DND-41 (cell line): ENCODE data around the gene UBFD1.

Experiments used
- ATAC-seq: fragments of 200-7000 bp; cut with Tn5 transposase; 3 replicates; pipeline ENCODE4 v1.9.1; 2021; ENCODE audit warnings: low read depth; ENCODE audit not compliant: insufficient read depth
- DNase-seq: peaks from one replicate; pipeline ENCODE4 v3.0.0-alpha.2; 2020
- H2AFZ ChIP-seq: 2 replicates; pipeline ENCODE4 v1.6.0; 2012; ENCODE audit warnings: low read depth, low read length
- H3K27ac ChIP-seq: 2 replicates; pipeline ENCODE4 v1.5.1; 2012; ENCODE audit warnings: low read length, inconsistent platforms
- H3K27me3 ChIP-seq: fragments of 200-600 bp; sonication (generic); 2 replicates; pipeline ENCODE4 v1.6.0; 2012; ENCODE audit warnings: low read length, mild to moderate bottlenecking, inconsistent platforms; ENCODE audit not compliant: insufficient read depth, poor library complexity
- H3K36me3 ChIP-seq: 2 replicates; pipeline ENCODE4 v1.5.1; 2012; ENCODE audit warnings: low read length, inconsistent platforms; ENCODE audit not compliant: insufficient read depth
- H3K4me1 ChIP-seq: 2 replicates; pipeline ENCODE4 v1.5.1; 2012; ENCODE audit warnings: mild to moderate bottlenecking, low read length; ENCODE audit not compliant: insufficient read depth
- H3K4me2 ChIP-seq: 2 replicates; pipeline ENCODE4 v1.6.0; 2012; ENCODE audit warnings: mild to moderate bottlenecking, moderate library complexity, low read length, inconsistent platforms; ENCODE audit not compliant: insufficient read depth
- H3K4me3 ChIP-seq, 2 experiments: fragments of 200-600 bp in 1 of 2; shearing (Covaris generic) in 1 of 2; 2 replicates each; pipeline ENCODE4 v1.5.1; 2012 to 2016; ENCODE audit warnings: inconsistent platforms in 2 of 2, low read length in 2 of 2, mild to moderate bottlenecking in 2 of 2, low read depth in 1 of 2, moderate library complexity in 1 of 2
- H3K79me2 ChIP-seq: 2 replicates; pipeline ENCODE4 v1.6.0; 2012; ENCODE audit warnings: low read length, inconsistent platforms; ENCODE audit not compliant: insufficient read depth
- H3K9ac ChIP-seq: 2 replicates; pipeline ENCODE4 v1.6.0; 2012; ENCODE audit warnings: low read depth, mild to moderate bottlenecking, inconsistent platforms, low read length, moderate library complexity
- H3K9me3 ChIP-seq: 2 replicates; pipeline ENCODE4 v1.5.1; 2012; ENCODE audit warnings: low read length, moderate library complexity, mild to moderate bottlenecking, inconsistent platforms; ENCODE audit not compliant: insufficient read depth, severe bottlenecking
- H4K20me1 ChIP-seq: 2 replicates; pipeline ENCODE4 v1.6.0; 2012; ENCODE audit warnings: low read length; ENCODE audit not compliant: insufficient read depth
- EZH2 ChIP-seq: IDR thresholded peaks from 3 replicates; pipeline ENCODE4 v1.6.1; 2012; ENCODE audit warnings: borderline replicate concordance, low read depth, mild to moderate bottlenecking, moderate library complexity, low read length, inconsistent platforms; ENCODE audit not compliant: severe bottlenecking
- TF ChIP-seq, protein P1 (sequence below): IDR thresholded peaks from 2 replicates; pipeline ENCODE4 v1.5.1; 2012; ENCODE audit warnings: borderline replicate concordance, low read length, moderate library complexity, mild to moderate bottlenecking; ENCODE audit not compliant: poor library complexity, severe bottlenecking; ENCODE audit errors: extremely low read depth

The UBFD1 gene

DNA sequence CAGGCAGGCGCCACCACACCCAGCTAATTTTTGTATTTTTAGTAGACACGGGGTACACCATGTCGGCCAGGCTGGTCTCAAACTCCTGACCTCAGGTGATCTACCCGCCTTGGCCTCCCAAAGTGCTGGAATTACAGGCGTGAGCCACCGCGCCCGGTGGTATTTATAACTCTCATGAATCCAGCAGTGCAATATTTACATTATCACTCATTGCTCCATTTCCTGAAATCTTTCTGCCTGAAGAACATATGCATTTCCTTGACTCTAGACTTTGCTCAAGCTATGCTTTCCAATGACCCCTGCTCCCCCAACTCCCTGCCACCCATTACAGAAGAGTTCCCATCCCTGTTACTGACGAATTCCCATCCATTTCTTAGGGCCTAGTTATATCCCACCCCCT lies 58.3 kb downstream of the UBFD1 start:
- H3K27me3 ChIP-seq, result no peaks in the 10 kb centered on the region
- no peak for TF ChIP-seq EZH2
- TF ChIP-seq, protein P1, sequence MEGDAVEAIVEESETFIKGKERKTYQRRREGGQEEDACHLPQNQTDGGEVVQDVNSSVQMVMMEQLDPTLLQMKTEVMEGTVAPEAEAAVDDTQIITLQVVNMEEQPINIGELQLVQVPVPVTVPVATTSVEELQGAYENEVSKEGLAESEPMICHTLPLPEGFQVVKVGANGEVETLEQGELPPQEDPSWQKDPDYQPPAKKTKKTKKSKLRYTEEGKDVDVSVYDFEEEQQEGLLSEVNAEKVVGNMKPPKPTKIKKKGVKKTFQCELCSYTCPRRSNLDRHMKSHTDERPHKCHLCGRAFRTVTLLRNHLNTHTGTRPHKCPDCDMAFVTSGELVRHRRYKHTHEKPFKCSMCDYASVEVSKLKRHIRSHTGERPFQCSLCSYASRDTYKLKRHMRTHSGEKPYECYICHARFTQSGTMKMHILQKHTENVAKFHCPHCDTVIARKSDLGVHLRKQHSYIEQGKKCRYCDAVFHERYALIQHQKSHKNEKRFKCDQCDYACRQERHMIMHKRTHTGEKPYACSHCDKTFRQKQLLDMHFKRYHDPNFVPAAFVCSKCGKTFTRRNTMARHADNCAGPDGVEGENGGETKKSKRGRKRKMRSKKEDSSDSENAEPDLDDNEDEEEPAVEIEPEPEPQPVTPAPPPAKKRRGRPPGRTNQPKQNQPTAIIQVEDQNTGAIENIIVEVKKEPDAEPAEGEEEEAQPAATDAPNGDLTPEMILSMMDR, result no peak
- no peaks in the 10 kb centered on the region for H3K79me2 ChIP-seq
- no peak overlapping the region for H3K27ac ChIP-seq
- no peak overlapping the region for H3K4me2 ChIP-seq
- ATAC-seq (no peak), DNase-seq (no peak)
- no peaks in the 10 kb centered on the region for H4K20me1 ChIP-seq
- H3K9me3 ChIP-seq, result no peaks in the 10 kb centered on the region
- H3K36me3 ChIP-seq, result peaks cover 65% of the 10 kb centered on the region
- H3K9ac ChIP-seq, result no peak overlapping the region
- no peak overlapping the region for H2AFZ ChIP-seq
- H3K4me3 ChIP-seq, result no peak overlapping the region
- no peaks in the 10 kb centered on the region for H3K4me1 ChIP-seq
